T1000 (cell line): ENCODE results near the gene DYNLT2B.
"Not testable (repeated sequence)": the region's sequence is repeated elsewhere in the genome, so short reads cannot be mapped to it uniquely, and the experiment has no call there.

Experiments used
- DNase-seq: peaks from one replicate; lab custom pipeline; 2025; ENCODE audit warnings: mixed read lengths; lab: John Stamatoyannopoulos, UW

Gene DYNLT2B

GRCh38 chr3:196317687-196318467, at the start of gene DYNLT2B:
TSS of gene DYNLT2B (minus strand) at chr3:196318240. CDS start at chr3:196318152, 88 bp downstream.
- DNase-seq: peak; percentile 78

GRCh38 chr3:196365736-196366135, 47.7 kb upstream of the DYNLT2B start:
- no peak for DNase-seq

DNA sequence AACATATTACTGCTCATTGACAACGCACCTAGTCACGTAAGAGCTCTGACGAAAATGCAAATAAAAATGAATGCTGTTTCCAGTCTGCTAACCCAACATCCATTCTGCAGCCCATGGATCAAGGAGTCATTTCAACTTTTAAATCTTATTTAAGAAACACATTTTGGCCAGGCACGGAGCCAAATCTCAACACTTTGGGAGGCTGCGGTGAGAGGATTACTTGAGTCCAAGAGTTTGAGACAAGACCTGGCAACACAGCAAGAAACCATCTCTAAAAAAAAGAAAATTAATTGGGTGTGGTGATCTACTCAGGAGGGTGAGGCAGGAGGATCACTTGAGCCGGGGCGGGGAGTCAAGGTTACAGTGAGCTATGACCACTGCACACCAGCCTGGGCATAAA, 42.5 kb upstream of the DYNLT2B start:
- no peak for DNase-seq

- not testable (repeated sequence) for DNase-seq
These were observed 40.5 kb upstream of the DYNLT2B start for GRCh38 chr3:196358540-196358939.

DNA sequence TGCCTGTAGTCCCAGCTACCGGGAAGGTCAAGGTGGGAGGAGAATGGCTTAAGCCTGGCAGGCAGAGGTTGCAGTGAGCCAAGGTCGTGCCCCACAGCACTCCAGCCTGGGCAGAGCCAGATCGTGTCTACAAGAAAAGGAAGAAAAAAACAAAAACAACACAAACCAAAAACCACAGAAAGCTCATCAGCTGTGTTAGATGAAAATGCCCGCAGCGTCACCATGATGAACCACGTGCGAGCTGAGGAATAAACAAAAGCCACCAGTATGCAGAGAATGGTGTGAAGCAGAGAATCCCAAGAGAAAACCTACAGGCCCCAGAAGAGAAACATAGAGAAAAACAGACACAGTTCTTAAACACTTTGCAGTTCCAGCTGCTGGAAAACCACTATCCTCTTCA, 39.9 kb upstream of the DYNLT2B start:
- no peak for DNase-seq

DNA sequence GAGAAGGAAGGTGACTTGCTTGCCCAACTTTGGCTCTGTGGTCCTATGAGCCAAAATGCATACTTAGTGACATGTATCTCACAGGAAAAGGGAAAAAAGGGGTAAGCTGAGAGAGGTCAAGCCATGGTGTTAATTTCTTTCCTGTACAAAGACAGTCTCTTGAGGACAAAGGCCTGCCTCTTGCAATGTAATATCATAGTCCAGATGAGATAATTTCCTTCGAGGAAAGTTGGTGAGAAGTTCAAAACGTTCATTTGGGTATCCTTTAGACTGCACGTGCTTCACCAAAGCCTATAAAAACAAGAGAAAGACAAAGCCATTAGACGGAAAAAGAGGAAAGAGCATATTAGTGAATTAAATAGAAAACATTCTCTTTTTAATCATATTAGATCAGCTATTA, 38.5 kb upstream of the DYNLT2B start:
- no peak for DNase-seq

- no peak for DNase-seq
These were observed 37.6 kb upstream of the DYNLT2B start for GRCh38 chr3:196355668-196356067.

DNA sequence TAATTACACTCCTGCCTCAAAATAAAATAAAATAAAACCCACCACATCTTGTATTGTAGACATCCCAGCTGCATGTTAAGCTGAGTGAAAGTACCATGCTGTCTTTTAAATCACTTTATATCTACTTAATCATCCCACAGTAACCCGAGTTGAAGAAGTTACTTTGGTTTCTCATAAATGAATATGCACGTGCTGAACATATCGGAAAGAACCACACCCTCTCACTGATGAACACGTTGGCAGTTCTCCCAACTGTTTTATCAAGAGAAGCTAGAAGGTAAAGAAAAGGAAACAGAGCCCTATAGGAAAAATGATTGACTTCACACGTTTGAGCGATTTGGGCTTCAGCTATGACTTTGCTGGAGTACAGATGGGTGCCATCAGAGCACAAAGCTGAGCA, 36.1 kb upstream of the DYNLT2B start:
- no peak for DNase-seq

DNA sequence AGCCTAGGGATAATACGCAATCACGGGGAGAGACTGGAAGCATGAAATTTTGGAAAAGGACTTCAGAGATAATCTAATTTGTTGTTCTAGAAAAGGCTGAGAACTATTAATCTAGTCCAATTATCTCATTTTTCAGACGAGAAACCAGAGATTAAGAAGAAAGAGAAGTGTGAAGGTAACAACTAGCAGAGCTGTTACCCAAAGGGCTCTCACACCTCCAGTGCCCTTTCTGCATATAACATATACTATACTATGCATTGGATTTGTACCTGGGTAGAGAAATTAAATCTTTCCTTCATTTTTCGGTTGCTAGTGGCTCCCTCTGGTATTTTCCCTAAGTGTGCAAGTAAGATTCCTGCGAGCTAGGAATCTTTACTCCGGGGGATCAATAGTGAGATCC, 33.5 kb upstream of the DYNLT2B start:
- no peak for DNase-seq

GRCh38 chr3:196350067-196350466, 32.0 kb upstream of the DYNLT2B start:
- no peak for DNase-seq

GRCh38 chr3:196348698-196349097, 30.7 kb upstream of the DYNLT2B start:
- no peak for DNase-seq

DNA sequence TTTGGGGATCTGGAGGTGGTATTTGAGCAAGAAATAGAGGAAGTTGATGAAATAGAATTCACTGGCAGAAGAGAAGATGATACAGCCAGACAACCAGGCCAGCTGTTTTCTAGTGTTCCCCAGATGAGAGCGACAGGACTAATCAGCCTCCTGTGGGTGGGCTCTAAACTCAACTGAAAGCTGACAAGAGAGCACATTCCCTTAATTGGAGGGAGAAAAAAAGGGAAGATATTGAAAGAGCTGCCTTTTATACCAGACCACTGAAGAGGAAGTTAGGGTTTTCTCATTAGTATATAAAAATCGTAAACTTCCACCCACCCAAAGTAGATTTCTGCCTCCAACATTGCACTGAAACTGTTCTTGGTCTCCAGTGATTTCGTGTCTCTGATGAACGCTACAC, 26.6 kb upstream of the DYNLT2B start:
- DNase-seq: no peak

GRCh38 chr3:196343917-196344316, 25.9 kb upstream of the DYNLT2B start:
- not testable (repeated sequence) for DNase-seq

DNA sequence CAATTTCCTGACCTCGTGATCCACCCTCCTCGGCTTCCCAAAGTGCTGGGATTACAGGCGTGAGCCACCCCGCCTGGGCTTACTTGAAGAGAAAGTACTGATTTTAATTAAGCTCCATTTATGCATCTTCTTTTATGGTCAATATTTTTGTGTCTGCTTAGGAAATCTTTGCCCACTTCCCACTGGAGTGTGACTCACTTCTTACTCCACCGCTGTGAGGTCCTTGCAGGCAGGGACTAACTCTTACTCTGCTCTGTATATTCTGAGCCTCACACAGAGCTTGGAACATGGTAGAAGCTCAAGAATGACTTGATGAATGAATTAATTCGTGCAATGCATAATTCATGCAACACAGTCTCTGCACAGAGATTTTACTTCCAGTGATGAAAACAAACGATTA, 23.1 kb upstream of the DYNLT2B start:
- DNase-seq: no peak

- DNase-seq: no peak
These were observed 22.4 kb upstream of the DYNLT2B start for GRCh38 chr3:196340466-196340865.

DNA sequence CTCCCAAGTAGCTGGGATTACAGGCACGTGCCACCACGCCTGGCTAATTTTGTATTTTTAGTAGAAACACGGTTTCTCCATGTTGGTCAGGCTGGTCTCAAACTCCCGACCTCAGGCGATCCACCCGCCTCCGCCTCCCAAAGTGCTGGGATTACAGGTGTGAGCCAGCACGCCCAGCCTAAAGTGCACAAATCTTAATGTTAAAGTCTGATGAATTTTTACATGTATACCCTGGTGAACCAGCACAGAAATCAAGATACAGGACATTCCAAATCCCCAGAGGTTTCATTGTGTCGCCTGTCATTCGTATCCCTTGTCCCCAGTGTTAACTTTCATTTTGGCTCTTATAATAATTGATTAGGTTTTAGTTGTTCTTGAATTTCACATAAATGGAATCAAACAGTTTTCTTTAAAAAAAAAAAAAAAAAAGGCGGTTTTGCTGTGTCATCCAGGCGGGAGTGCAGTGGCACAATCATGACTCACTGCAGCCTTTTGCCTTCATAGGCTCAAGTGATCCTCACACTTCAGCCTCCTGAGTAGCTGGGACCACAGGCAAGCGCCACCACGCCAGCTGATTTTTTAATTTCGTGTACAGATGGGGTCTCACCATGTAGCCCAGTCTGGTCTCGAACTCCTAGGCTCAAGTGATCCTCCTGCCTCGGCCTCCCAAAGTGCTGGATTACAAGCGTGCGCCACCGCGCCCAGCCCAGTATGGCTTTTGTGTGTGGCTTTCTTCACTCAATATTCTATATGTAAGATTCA, 21.6 kb upstream of the DYNLT2B start:
- no peak for DNase-seq

GRCh38 chr3:196339044-196339443, 21.0 kb upstream of the DYNLT2B start:
- no peak for DNase-seq

DNA sequence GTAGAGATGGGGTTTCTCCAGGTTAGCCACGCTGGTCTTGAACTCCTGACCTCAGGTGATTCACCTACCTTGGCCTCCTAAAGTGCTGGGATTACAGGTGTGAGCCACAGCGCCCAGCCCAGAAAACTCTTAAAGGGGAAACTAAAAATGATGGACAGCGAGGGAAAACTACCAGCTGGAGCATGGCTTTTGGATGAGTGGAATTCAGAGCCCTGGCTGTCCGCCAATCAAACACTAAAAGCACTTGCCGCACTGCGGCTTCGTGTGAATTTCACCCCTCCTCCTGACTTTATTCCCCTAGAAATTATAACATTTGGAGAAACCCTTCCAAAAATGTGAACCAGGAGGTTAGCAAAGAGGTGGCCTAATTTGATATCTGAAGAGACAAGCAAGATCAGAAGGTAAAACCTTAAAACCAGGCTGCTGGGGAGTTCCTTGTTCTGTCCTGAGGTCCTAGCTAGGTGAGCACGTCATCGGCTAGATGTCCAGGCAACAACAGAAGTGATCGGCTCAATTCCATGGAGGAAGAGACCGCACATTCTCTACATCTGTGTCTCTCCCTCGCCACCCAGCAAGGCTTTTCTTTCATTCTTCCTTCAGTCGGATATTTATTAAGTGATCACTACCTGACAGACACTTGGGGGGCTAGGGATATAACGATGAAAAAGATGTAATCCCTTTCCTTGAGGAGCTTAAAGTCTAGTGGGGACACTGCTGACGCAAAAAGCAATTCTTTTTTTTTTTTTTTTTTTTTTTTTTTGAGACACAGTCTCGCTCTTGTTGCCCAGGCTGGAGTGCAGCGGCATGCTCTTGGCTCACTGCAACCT, 18.5 kb upstream of the DYNLT2B start:
- no peak for DNase-seq

DNA sequence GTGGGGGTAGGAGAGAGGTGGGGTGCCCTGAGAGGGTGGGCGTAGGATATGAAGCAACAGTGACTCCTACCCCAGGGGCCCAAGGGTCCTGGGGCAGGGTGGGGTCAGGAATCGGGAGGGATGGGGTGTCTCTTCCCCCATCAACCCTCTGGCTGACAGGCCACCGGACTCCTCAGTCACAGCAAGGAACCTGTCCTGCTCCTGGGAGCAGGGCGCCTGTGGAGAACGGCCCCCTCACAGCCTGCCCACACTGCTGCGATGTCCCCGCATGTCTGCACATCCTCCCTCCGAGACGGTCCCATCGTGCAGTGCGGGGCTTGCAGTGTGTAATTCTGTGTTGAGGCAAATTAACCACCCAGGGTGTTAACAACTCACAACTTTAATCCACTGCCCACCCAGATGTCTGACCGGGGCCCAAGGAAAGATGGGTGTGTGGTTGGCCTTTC, 17.5 kb upstream of the DYNLT2B start:
- DNase-seq: no peak

DNA sequence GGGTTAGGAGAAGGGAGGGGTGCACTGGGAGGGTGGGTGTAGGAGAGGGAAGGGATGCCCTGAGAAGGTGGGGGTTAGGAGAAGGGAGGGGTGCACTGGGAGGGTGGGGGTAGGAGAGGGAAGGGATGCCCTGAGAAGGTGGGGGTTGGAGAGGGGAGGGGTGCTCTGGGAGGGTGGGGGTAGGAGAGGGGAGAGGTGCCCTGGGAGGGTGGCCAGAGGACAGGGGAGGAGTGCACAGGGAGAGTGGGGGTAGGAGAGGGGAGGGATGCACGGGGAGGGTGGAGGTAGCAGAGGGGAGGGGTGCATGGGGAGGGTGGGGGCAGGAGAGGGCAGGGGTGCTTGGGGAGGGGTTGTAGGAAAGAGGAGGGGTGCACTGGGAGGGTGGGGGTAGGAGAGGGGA, 16.9 kb upstream of the DYNLT2B start:
- no peak for DNase-seq

DNA sequence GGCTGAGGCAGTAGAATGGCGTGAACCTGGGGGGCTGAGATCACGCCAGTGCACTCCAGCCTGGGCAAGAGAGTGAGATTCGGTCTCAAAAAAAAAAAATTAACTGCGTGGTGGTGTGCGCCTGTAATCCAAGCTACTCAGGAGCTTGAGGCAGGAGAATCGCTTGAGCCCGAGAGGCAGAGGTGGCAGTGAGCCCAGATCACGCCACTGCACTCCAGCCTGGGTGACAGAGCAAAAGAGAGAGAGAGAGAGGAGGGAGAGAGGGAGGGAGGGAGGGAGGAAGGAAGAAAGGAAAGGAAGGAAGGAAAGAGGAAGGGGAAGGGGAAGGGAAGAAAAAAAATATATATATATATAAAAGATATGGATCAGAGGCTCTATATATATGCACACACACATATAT, 14.1 kb upstream of the DYNLT2B start:
- DNase-seq: no peak

DNA sequence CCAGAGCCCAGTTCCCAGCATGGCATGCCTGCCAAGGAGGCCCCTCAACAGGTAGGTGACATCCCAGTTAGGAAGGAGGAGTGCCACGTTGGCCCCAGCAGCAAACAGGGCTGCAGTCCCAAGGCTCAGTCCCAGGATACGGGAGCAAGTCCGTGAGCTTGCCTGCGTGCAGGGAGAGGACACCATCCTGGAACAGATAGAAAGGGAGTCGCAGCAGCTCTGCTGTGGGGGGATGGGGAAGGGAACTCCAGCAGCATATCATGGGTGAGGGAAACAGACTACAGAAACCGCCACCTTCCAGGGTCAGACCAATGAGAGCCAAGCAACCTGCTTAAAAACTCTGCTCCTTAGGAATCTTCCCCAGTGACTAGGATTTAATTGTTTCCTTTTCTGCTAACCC, 9.4 kb upstream of the DYNLT2B start:
- DNase-seq: no peak
